ENCODE measurements around the gene GLUL.
"Not testable (repeated sequence)": the region's sequence is repeated elsewhere in the genome, so short reads cannot be mapped to it uniquely, and the experiment has no call there.

Gene GLUL

DNA sequence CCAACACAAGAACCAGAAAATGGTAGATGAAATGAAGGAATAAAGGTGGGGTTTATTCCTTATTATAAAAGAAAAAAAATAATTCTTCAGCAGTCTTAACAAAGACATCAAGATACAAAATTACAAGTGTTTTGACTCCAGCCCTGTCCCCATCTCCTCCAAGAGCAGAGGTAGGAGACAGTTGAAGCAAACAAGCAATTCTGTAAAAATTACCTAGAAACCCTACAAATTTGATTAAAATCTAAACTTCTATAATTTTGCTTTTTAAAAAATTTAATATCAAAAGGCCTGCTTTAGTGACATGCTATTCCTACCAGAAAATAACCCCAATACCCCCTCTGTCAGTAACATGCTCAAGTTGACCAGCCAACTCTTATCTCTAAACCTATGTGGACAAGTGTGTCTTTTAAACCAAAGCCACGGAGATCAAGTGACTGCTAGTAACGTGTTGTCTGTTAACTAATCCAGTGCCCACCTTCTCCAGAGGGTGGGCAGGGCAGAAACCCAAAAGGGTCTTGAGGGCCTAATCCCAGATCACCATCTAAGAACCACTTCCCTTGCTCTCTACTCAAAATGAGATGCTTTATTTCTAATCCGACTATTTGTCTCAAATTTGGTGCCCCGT, 8.4 kb downstream of the GLUL start:
- H3K36me3 ChIP-seq (ENCODE audit: insufficient read depth, low read length) = peaks cover 63% of the 10 kb centered on the region
- no peak overlapping the region for H2AFZ ChIP-seq (ENCODE audit: low read length)
- peaks cover 52% of the 10 kb centered on the region for H3K4me1 ChIP-seq (ENCODE audit: insufficient read depth, low read length, poor library complexity, severe bottlenecking)
- no peak overlapping the region for H3K9ac ChIP-seq (ENCODE audit: low read depth, low read length, poor library complexity, severe bottlenecking)
- H3K4me3 ChIP-seq (ENCODE audit: low read length, poor library complexity, severe bottlenecking) = peak overlapping the region; percentile 99
- no peaks in the 10 kb centered on the region for H3K27me3 ChIP-seq (ENCODE audit: insufficient read depth, low read length, poor library complexity, severe bottlenecking)
- peak overlapping the region; percentile 63 for H3K4me2 ChIP-seq (ENCODE audit: low read depth, low read length, poor library complexity, severe bottlenecking)
- TF ChIP-seq, protein P1, sequence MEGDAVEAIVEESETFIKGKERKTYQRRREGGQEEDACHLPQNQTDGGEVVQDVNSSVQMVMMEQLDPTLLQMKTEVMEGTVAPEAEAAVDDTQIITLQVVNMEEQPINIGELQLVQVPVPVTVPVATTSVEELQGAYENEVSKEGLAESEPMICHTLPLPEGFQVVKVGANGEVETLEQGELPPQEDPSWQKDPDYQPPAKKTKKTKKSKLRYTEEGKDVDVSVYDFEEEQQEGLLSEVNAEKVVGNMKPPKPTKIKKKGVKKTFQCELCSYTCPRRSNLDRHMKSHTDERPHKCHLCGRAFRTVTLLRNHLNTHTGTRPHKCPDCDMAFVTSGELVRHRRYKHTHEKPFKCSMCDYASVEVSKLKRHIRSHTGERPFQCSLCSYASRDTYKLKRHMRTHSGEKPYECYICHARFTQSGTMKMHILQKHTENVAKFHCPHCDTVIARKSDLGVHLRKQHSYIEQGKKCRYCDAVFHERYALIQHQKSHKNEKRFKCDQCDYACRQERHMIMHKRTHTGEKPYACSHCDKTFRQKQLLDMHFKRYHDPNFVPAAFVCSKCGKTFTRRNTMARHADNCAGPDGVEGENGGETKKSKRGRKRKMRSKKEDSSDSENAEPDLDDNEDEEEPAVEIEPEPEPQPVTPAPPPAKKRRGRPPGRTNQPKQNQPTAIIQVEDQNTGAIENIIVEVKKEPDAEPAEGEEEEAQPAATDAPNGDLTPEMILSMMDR (conservative IDR thresholded peaks at IDR 0.05; ENCODE audit: low read length) = no peak
- TF ChIP-seq EZH2phosphoT487 (IDR thresholded peaks at IDR 0.05; ENCODE audit: borderline replicate concordance) = no peak
- peaks cover 67% of the 10 kb centered on the region for H4K20me1 ChIP-seq (ENCODE audit: insufficient read depth, low read length, poor library complexity, severe bottlenecking)
- peaks cover 64% of the 10 kb centered on the region for H3K79me2 ChIP-seq (ENCODE audit: insufficient read depth, low read length)
- no peaks in the 10 kb centered on the region for H3K9me2 ChIP-seq (replicated peaks; ENCODE audit: low read depth, low read length)
- H3K9me3 ChIP-seq (ENCODE audit: insufficient read depth, low read depth, low read length) = no peaks in the 10 kb centered on the region
- H3F3A ChIP-seq (ENCODE audit: low read depth) = peaks cover 11% of the 10 kb centered on the region; the same call in 1 of the 2 replicates

DNA sequence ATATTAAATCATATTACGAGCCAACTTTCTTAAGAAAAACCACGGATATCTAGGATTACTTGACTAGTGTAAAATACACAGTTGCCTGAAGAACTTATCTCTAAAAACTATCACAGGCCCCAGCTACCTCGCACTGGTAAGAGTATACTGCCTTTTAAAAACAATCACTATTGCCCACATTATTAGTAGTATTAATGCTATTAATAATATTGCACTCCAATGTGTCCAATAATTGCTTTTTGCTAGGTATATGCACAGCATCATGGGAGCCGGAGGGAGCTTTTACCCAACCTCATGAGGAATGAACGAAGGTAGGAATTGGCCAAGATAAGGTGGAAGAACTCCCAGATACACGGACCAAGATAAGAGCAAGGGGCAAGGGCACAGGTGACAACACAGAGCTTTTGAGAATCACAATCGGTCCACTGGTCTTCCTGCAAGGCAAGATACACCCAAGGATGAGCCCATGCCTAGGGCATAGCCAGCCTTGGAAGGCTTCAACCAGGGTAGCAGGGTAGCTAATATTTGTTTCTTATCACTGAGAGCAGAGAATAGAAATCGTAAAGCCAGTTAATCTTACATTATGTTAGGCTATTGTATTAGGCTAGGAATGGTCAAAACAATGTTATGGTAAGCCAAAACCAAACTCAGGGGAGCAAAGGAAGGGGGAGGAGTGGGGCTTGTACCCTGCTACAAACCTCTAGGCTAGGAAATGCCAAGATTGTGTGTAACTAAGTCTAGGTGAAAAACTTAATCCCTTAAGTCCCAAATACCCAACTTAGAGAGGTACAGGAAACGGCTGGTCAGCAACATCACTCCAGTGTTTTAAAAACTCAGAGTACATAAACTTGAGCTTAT, 9.4 kb downstream of the GLUL start:
- H4K20me1 ChIP-seq (ENCODE audit: insufficient read depth, low read length, poor library complexity, severe bottlenecking) = peaks cover 58% of the 10 kb centered on the region
- no peak for TF ChIP-seq EZH2phosphoT487 (IDR thresholded peaks at IDR 0.05; ENCODE audit: borderline replicate concordance)
- TF ChIP-seq, protein P1 (conservative IDR thresholded peaks at IDR 0.05; ENCODE audit: low read length) = no peak

DNA sequence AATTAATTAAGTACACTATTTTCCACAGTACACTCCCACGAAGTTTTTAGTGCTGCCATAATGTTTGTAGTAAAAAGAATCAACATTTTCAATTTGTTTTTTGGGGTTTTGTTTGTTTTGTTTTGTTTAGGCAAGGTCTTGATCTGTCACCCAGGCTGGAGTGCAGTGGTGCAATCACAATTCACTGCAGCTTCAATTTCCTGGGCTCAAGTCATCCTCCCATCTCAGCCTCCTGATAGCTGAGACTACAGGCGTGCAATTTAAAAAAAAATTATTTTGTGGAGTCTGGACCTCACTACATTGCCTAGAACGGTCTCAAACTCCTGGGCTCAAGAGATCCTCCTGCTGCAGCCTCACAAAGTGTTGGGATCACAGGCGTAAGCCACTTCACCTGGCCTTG, 11.4 kb downstream of the GLUL start:
- TF ChIP-seq, protein P1 (conservative IDR thresholded peaks at IDR 0.05; ENCODE audit: low read length) = no peak
- TF ChIP-seq EZH2phosphoT487 (IDR thresholded peaks at IDR 0.05; ENCODE audit: borderline replicate concordance) = no peak
- Histone ChIP-seq H3K36me3 (ENCODE audit: insufficient read depth, low read length) (peaks cover 34% of the 10 kb centered on the region; the same call in 1 of the 2 replicates), H2AFZ (ENCODE audit: low read length) (no peak overlapping the region), H3K4me2 (ENCODE audit: low read depth, low read length, poor library complexity, severe bottlenecking) (no peak overlapping the region), H4K20me1 (ENCODE audit: insufficient read depth, low read length, poor library complexity, severe bottlenecking) (peaks cover 38% of the 10 kb centered on the region), H3F3A (ENCODE audit: low read depth) (peaks cover 9% of the 10 kb centered on the region; the same call in 1 of the 2 replicates), H3K9me2 (replicated peaks; ENCODE audit: low read depth, low read length) (no peaks in the 10 kb centered on the region), H3K4me3 (ENCODE audit: low read length, poor library complexity, severe bottlenecking) (no peak overlapping the region), H3K79me2 (ENCODE audit: insufficient read depth, low read length) (peaks cover 35% of the 10 kb centered on the region), H3K9me3 (ENCODE audit: insufficient read depth, low read depth, low read length) (no peaks in the 10 kb centered on the region), H3K4me1 (ENCODE audit: insufficient read depth, low read length, poor library complexity, severe bottlenecking) (peaks cover 23% of the 10 kb centered on the region), H3K9ac (ENCODE audit: low read depth, low read length, poor library complexity, severe bottlenecking) (no peak overlapping the region), H3K27me3 (ENCODE audit: insufficient read depth, low read length, poor library complexity, severe bottlenecking) (no peaks in the 10 kb centered on the region)

More for the DNA sequence above, 9.4 kb downstream of the GLUL start:
- Histone ChIP-seq H3K9ac (ENCODE audit: low read depth, low read length, poor library complexity, severe bottlenecking) (no peak overlapping the region), H3K36me3 (ENCODE audit: insufficient read depth, low read length) (peaks cover 54% of the 10 kb centered on the region), H3K4me2 (ENCODE audit: low read depth, low read length, poor library complexity, severe bottlenecking) (peak overlapping the region; percentile 63), H3K4me1 (ENCODE audit: insufficient read depth, low read length, poor library complexity, severe bottlenecking) (peaks cover 43% of the 10 kb centered on the region), H3F3A (ENCODE audit: low read depth) (peaks cover 11% of the 10 kb centered on the region; the same call in 1 of the 2 replicates), H2AFZ (ENCODE audit: low read length) (no peak overlapping the region), H3K79me2 (ENCODE audit: insufficient read depth, low read length) (peaks cover 55% of the 10 kb centered on the region), H3K9me2 (replicated peaks; ENCODE audit: low read depth, low read length) (no peaks in the 10 kb centered on the region), H3K9me3 (ENCODE audit: insufficient read depth, low read depth, low read length) (no peaks in the 10 kb centered on the region), H3K4me3 (ENCODE audit: low read length, poor library complexity, severe bottlenecking) (peak overlapping the region; percentile 99), H3K27me3 (ENCODE audit: insufficient read depth, low read length, poor library complexity, severe bottlenecking) (no peaks in the 10 kb centered on the region)

DNA sequence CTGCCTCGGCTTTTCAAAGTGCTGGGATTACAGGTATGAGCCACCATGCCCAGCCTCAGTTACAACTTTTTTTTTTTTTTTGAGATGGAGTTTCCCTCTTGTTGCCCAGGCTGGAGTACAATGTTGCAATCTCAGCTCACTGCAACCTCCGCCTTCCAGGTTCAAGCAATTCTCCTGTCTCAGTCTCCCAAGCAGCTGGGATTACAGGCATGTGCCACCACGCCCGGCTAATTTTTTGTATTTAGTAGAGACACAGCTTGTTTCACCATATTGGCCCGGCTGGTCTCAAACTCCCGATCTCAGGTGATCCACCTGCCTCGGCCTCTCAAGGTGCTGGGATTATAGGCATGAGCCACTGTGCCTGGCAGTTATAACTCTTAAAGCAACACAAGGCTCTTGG, 11.8 kb downstream of the GLUL start:
- Histone ChIP-seq H3K79me2 (ENCODE audit: insufficient read depth, low read length) (peaks cover 31% of the 10 kb centered on the region), H3K4me1 (ENCODE audit: insufficient read depth, low read length, poor library complexity, severe bottlenecking) (peaks cover 22% of the 10 kb centered on the region), H4K20me1 (ENCODE audit: insufficient read depth, low read length, poor library complexity, severe bottlenecking) (peaks cover 34% of the 10 kb centered on the region), H3K36me3 (ENCODE audit: insufficient read depth, low read length) (peaks cover 30% of the 10 kb centered on the region; the same call in 1 of the 2 replicates)
- not testable (repeated sequence) for H3K9ac ChIP-seq (ENCODE audit: low read depth, low read length, poor library complexity, severe bottlenecking); H3K9me3 ChIP-seq (ENCODE audit: insufficient read depth, low read depth, low read length); H3K27me3 ChIP-seq (ENCODE audit: insufficient read depth, low read length, poor library complexity, severe bottlenecking); H2AFZ ChIP-seq (ENCODE audit: low read length); H3K4me2 ChIP-seq (ENCODE audit: low read depth, low read length, poor library complexity, severe bottlenecking); H3K9me2 ChIP-seq (replicated peaks; ENCODE audit: low read depth, low read length); H3K4me3 ChIP-seq (ENCODE audit: low read length, poor library complexity, severe bottlenecking); H3F3A ChIP-seq (ENCODE audit: low read depth)

Data from Loucy (cell line).